ENCODE results near the gene DHRS2. TPM values are rescaled to one million over a fixed set of nuclear protein-coding genes. Genes with fewer than 3 reads are reported as not detected.

DHRS2 gene
- polyA plus RNA-seq, 1 donor (not counting 4 experiments of a cell fraction or from before 2014, with no cell fraction given) = 0.14 TPM

GRCh38 chr14:23610090-23610814 lies 25.9 kb upstream of the DHRS2 start:
- Histone ChIP-seq H3K4me3 (ENCODE audit: control insufficient read depth in 2 of 3, extremely low read depth in 1 of 3, insufficient read depth in 2 of 3, low read depth in 1 of 3, low read length in 3 of 3) (no peak overlapping the region), H3K36me3 (ENCODE audit: control insufficient read depth in 2 of 2, extremely low read depth in 1 of 2, insufficient read depth in 2 of 2, low read length in 2 of 2) (no peaks in the 10 kb centered on the region), H3K27me3 (ENCODE audit: control insufficient read depth, extremely low read depth, insufficient read depth, low read length) (peaks cover 4% of the 10 kb centered on the region), H3K4me2 (ENCODE audit: control insufficient read depth, extremely low read depth, insufficient read depth, low read depth, low read length) (no peak overlapping the region), H3K9me1 (ENCODE audit: control insufficient read depth, extremely low read depth, insufficient read depth, low read length) (no peaks in the 10 kb centered on the region), H3K27ac (ENCODE audit: control insufficient read depth, insufficient read depth, low read length) (no peak overlapping the region), H3K9me3 (ENCODE audit: control insufficient read depth, low read depth, low read length) (no peaks in the 10 kb centered on the region), H3K79me2 (ENCODE audit: control insufficient read depth, insufficient read depth, low read length) (no peaks in the 10 kb centered on the region), H3K4me1 (ENCODE audit: control insufficient read depth, extremely low read depth, insufficient read depth, low read length) (no peaks in the 10 kb centered on the region), H3K9ac (ENCODE audit: control insufficient read depth, extremely low read depth, insufficient read depth, low read length) (no peak overlapping the region), H2AFZ (ENCODE audit: control insufficient read depth, low read length) (no peak overlapping the region), H4K20me1 (ENCODE audit: control insufficient read depth, extremely low read depth, insufficient read depth, low read length) (no peaks in the 10 kb centered on the region)
- DNase-seq (ENCODE audit: low read depth, low spot score) = no peak
- FAIRE-seq = no peak
- dilution Hi-C loops (cut with MboI; ENCODE audit: extremely low pct_ligation_motif_present, low sequenced_read_pairs) = no loop called here
- no peak for TF ChIP-seq CTCF (optimal IDR thresholded peaks at IDR 0.05 in 1 of 3, IDR thresholded peaks at IDR 0.05 in 1 of 3, conservative IDR thresholded peaks at IDR 0.05 in 1 of 3; ENCODE audit: extremely low read depth in 1 of 3, insufficient read depth in 2 of 3, low read length in 3 of 3)
- no peak for TF ChIP-seq EZH2 (IDR thresholded peaks at IDR 0.05; ENCODE audit: low read length)

- H3K9me1 ChIP-seq (ENCODE audit: control insufficient read depth, extremely low read depth, insufficient read depth, low read length) = no peaks in the 10 kb centered on the region
- no peak overlapping the region for H2AFZ ChIP-seq (ENCODE audit: control insufficient read depth, low read length)
- dilution Hi-C loops (cut with MboI; ENCODE audit: extremely low pct_ligation_motif_present, low sequenced_read_pairs) = no loop called here
- no peaks in the 10 kb centered on the region for H3K9me3 ChIP-seq (ENCODE audit: control insufficient read depth, low read depth, low read length)
- no peaks in the 10 kb centered on the region for H3K36me3 ChIP-seq (ENCODE audit: control insufficient read depth in 2 of 2, extremely low read depth in 1 of 2, insufficient read depth in 2 of 2, low read length in 2 of 2)
- H3K79me2 ChIP-seq (ENCODE audit: control insufficient read depth, insufficient read depth, low read length) = no peaks in the 10 kb centered on the region
- TF ChIP-seq EZH2 (IDR thresholded peaks at IDR 0.05; ENCODE audit: low read length) = no peak
- no peak for TF ChIP-seq CTCF (optimal IDR thresholded peaks at IDR 0.05 in 1 of 3, IDR thresholded peaks at IDR 0.05 in 1 of 3, conservative IDR thresholded peaks at IDR 0.05 in 1 of 3; ENCODE audit: extremely low read depth in 1 of 3, insufficient read depth in 2 of 3, low read length in 3 of 3)
- no peaks in the 10 kb centered on the region for H4K20me1 ChIP-seq (ENCODE audit: control insufficient read depth, extremely low read depth, insufficient read depth, low read length)
- FAIRE-seq (no peak), DNase-seq (ENCODE audit: low read depth, low spot score) (no peak)
- no peaks in the 10 kb centered on the region for H3K4me1 ChIP-seq (ENCODE audit: control insufficient read depth, extremely low read depth, insufficient read depth, low read length)
- no peak overlapping the region for H3K4me2 ChIP-seq (ENCODE audit: control insufficient read depth, extremely low read depth, insufficient read depth, low read depth, low read length)
- no peak overlapping the region for H3K9ac ChIP-seq (ENCODE audit: control insufficient read depth, extremely low read depth, insufficient read depth, low read length)
- no peak overlapping the region for H3K27ac ChIP-seq (ENCODE audit: control insufficient read depth, insufficient read depth, low read length)
- no peak overlapping the region for H3K4me3 ChIP-seq (ENCODE audit: control insufficient read depth in 2 of 3, extremely low read depth in 1 of 3, insufficient read depth in 2 of 3, low read depth in 1 of 3, low read length in 3 of 3)
- peaks cover 4% of the 10 kb centered on the region for H3K27me3 ChIP-seq (ENCODE audit: control insufficient read depth, extremely low read depth, insufficient read depth, low read length)
Measured at GRCh38 chr14:23610815-23611289, 25.3 kb upstream of the DHRS2 start.

Measured in keratinocyte (primary cell).